CD8-positive, alpha-beta memory T cell (primary cell): ENCODE measurements around the gene RFX4. TPM values are rescaled to one million over a fixed set of nuclear protein-coding genes. Genes with fewer than 3 reads are reported as not detected.
A peak's percentile ranks its signal among the peaks of the same experiment; 100 is the strongest.
"Not testable (repeated sequence)": the region's sequence is repeated elsewhere in the genome, so short reads cannot be mapped to it uniquely, and the experiment has no call there.

ENCODE experiments used
- CTCF ChIA-PET: fragments of 350-600 bp; sonication (Branson Sonifier 250); formaldehyde crosslinking; loops from one replicate; lab custom pipeline; 2021; ENCODE audit warnings: antibody characterized with exemption; lab: Charles Lee
- POLR2A ChIA-PET: fragments of 350-600 bp; sonication (Branson Sonifier 250); formaldehyde crosslinking; loops from one replicate; lab custom pipeline; 2021; ENCODE audit warnings: antibody characterized with exemption; lab: Charles Lee
- DNase-seq, 5 donors: peaks; one replicate each; pipeline versions ENCODE4 v3.0.0 to v3.0.0-alpha.2; 2020 to 2022; ENCODE audit warnings: mixed read lengths in 1 of 5
- H3K27ac ChIP-seq: one replicate; pipeline ENCODE4 v1.7.0; 2013; ENCODE audit warnings: low read depth, mild to moderate bottlenecking, low read length, moderate library complexity
- H3K27me3 ChIP-seq: 2 replicates; pipeline ENCODE4 v1.7.0; 2013; ENCODE audit warnings: low read length, mild to moderate bottlenecking; ENCODE audit not compliant: insufficient read depth, poor library complexity, severe bottlenecking
- H3K36me3 ChIP-seq: 2 replicates; pipeline ENCODE4 v1.7.0; 2013; ENCODE audit warnings: mild to moderate bottlenecking, low read length, moderate library complexity; ENCODE audit not compliant: insufficient read depth
- H3K4me1 ChIP-seq: 2 replicates; pipeline ENCODE4 v1.7.0; 2013; ENCODE audit warnings: mild to moderate bottlenecking, low read length, moderate library complexity; ENCODE audit not compliant: insufficient read depth
- H3K4me3 ChIP-seq: 2 replicates; pipeline ENCODE4 v1.7.0; 2013; ENCODE audit warnings: mild to moderate bottlenecking, low read length
- H3K9me3 ChIP-seq: 2 replicates; pipeline ENCODE4 v1.7.0; 2013; ENCODE audit warnings: mild to moderate bottlenecking, low read length
- H3K27ac Mint-ChIP-seq, 8 donors: one replicate each; pipeline ENCODE4 v1.8.0; 2020 to 2021; ENCODE audit warnings: mixed read lengths in 8 of 8, mild to moderate bottlenecking in 6 of 8, inconsistent platforms in 3 of 8, moderate library complexity in 3 of 8
- H3K27me3 Mint-ChIP-seq, 2 donors: one replicate each; pipeline ENCODE4 v1.8.0; 2020 to 2021; ENCODE audit warnings: mixed read lengths in 2 of 2, mild to moderate bottlenecking in 1 of 2, moderate library complexity in 1 of 2
- H3K36me3 Mint-ChIP-seq, 3 donors: one replicate each; pipeline ENCODE4 v1.8.0; 2020 to 2021; ENCODE audit warnings: mixed read lengths in 3 of 3, inconsistent platforms in 1 of 3, mild to moderate bottlenecking in 1 of 3
- H3K4me1 Mint-ChIP-seq, 3 donors: one replicate each; pipeline ENCODE4 v1.8.0; 2020 to 2021; ENCODE audit warnings: mixed read lengths in 3 of 3, inconsistent platforms in 1 of 3, mild to moderate bottlenecking in 1 of 3
- H3K4me3 Mint-ChIP-seq, 7 donors: one replicate each; pipeline ENCODE4 v1.8.0; 2020 to 2021; ENCODE audit warnings: mixed read lengths in 7 of 7, mild to moderate bottlenecking in 6 of 7, moderate library complexity in 4 of 7, inconsistent platforms in 2 of 7
- H3K9me3 Mint-ChIP-seq, 5 donors: one replicate each; pipeline ENCODE4 v1.8.0; 2020 to 2022; ENCODE audit warnings: mixed read lengths in 5 of 5, mild to moderate bottlenecking in 3 of 5, moderate library complexity in 2 of 5, inconsistent platforms in 1 of 5
- polyA plus RNA-seq: library from polyadenylated mRNA; unstranded; fragments of 300-500 nt; fragmentation: Illumina TruSeq; gene quantifications from one replicate; pipeline ENCODE4 v1.2.3, GENCODE V29; 2021
- total RNA-seq, 2 experiments: library from RNA; stranded (reverse); gene quantifications; one replicate each; pipeline ENCODE4 v1.2.3, GENCODE V29; 2021

The RFX4 gene
- total and polyA plus RNA-seq, 3 experiments from 2014 or later, result not detected

DNA sequence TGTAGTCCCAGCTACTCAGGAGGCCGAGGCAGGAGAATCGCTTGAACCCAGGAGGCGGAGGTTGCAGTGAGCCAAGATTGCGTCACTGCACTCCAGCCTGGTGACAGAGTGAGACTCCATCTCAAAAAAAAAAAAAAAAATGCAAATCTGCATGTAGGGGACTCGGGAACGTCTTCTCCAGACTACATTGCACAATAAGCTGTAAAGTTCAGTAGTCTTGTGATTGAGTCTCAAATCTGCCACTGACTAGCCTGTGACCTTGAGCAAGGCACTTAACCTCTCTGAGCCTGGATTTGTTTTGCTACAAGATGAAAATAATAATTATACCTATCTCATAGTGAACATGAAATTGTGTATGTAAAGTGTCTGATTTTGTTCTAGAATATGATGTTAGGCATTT is 109.2 kb downstream of the RFX4 start:
- H3K36me3 ChIP-seq, POLR2A ChIA-PET, H3K9me3 Mint-ChIP-seq, DNase-seq, H3K4me3 ChIP-seq, H3K4me3 Mint-ChIP-seq, H3K4me1 ChIP-seq, H3K9me3 ChIP-seq, H3K27ac ChIP-seq, H3K4me1 Mint-ChIP-seq, H3K27me3 ChIP-seq, H3K27me3 Mint-ChIP-seq, H3K36me3 Mint-ChIP-seq, H3K27ac Mint-ChIP-seq: not testable (repeated sequence)
- CTCF ChIA-PET, result interaction anchor here (1.5 kb wide), 1 partner anchor 17 kb away, joined by 4 read pairs; no protein-coding TSS in a partner anchor

DNA sequence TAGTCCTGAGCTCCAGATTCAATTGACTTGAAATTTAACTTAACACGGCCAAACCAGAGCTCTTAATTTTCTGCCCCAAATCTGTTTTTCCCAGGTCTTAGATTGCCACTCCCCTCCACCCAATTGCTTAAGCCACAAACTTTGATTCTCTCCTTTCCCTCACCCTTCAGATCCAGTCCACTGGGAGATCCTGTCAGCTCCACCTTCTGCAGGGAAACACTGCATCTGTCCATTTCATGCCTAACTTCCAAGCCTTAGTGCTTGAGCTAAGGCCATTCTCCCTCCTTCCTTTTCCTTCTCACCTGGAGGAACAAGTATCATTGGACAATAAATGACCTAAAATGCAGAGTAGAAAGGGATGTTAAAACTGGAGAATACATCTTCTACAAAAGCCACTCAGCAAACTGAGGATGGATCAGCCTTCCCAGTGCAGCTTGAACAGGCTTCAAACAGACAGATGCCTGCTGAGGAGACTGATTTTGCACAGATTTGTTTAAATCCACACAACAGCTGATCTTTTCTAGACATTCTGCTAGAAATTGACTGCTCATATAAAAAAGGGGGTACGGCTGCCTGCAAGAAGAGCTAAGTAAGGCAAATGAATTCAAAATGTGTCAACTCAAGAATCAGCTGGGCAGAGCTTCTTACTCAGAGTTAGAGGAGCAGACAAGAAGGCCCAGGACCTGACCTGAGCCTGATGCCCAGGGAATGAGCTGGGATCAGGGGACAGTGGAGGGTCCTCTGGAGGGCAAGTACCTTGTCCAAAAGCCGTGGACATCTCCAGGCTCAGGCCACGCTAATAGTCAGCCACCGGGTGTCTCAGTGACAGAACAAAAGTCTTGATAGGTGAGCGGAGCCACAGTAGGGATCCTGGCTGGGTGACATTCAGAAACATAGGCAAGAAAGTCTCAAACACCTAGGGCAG is 110.4 kb downstream of the RFX4 start:
- Mint-ChIP-seq H3K4me3 (no peak overlapping the region), H3K4me1 (peaks cover 0 to 4% (median 0%) of the 10 kb centered on the region in 3 donors), H3K27me3 (peaks cover 0 to 2% of the 10 kb centered on the region in 2 donors), H3K27ac (peak overlapping the region in 1 of 8 donors; percentile 14), H3K36me3 (peaks cover 0 to 5% (median 4%) of the 10 kb centered on the region in 3 donors), H3K9me3 (peaks cover 0 to 1% (median 0%) of the 10 kb centered on the region in 5 donors)
- no peak overlapping the region for H3K27ac ChIP-seq
- POLR2A ChIA-PET, result no interaction called here
- no peaks in the 10 kb centered on the region for H3K9me3 ChIP-seq
- CTCF ChIA-PET, result no interaction called here
- no peaks in the 10 kb centered on the region for H3K4me1 ChIP-seq
- H3K27me3 ChIP-seq, result no peaks in the 10 kb centered on the region
- H3K4me3 ChIP-seq, result no peak overlapping the region
- H3K36me3 ChIP-seq, result no peaks in the 10 kb centered on the region
- DNase-seq, result no peak

DNA sequence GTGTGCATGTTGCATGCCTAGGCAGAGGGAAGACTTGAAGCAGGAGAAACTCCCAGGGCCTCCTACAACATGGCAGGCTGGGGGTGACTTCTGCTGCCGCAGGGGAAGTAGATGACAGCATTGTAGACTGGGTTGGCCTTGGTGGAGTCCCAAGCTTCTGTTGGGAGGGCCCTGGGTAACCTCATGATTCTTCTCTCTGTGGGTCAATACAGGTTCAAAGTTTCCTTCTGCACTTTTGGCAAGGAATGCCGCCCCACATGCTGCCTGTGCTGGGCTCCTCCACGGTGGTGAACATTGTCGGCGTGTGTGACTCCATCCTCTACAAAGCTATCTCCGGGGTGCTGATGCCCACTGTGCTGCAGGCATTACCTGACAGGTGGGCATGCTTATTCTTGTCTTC is 113.3 kb downstream of the RFX4 start:
- CTCF ChIA-PET, result no interaction called here

GRCh38 chr12:106696681-106697417 is 114.0 kb downstream of the RFX4 start:
- H3K36me3 ChIP-seq, result no peaks in the 10 kb centered on the region
- H3K4me1 Mint-ChIP-seq, result peaks cover 0 to 4% (median 0%) of the 10 kb centered on the region in 3 donors
- peaks cover 0 to 22% (median 9%) of the 10 kb centered on the region in 3 donors for H3K36me3 Mint-ChIP-seq
- H3K27ac Mint-ChIP-seq, result no peak overlapping the region
- H3K4me1 ChIP-seq, result no peaks in the 10 kb centered on the region
- ChIA-PET CTCF (no interaction called here), POLR2A (no interaction called here)
- no peak overlapping the region for H3K4me3 Mint-ChIP-seq
- peaks cover 3 to 24% (median 16%) of the 10 kb centered on the region in 5 donors for H3K9me3 Mint-ChIP-seq
- peaks cover 3 to 4% of the 10 kb centered on the region in 2 donors for H3K27me3 Mint-ChIP-seq
- no peak overlapping the region for H3K27ac ChIP-seq
- no peak overlapping the region for H3K4me3 ChIP-seq
- H3K9me3 ChIP-seq, result peaks cover 6% of the 10 kb centered on the region
- no peak for DNase-seq
- no peaks in the 10 kb centered on the region for H3K27me3 ChIP-seq

More for the DNA sequence above, 113.3 kb downstream of the RFX4 start:
- Histone ChIP-seq H3K4me1 (no peaks in the 10 kb centered on the region), H3K27ac (no peak overlapping the region), H3K4me3 (no peak overlapping the region), H3K9me3 (no peaks in the 10 kb centered on the region), H3K36me3 (no peaks in the 10 kb centered on the region), H3K27me3 (no peaks in the 10 kb centered on the region)
- no peak overlapping the region for H3K27ac Mint-ChIP-seq
- POLR2A ChIA-PET, result no interaction called here
- no peak for DNase-seq
- peaks cover 3 to 17% (median 9%) of the 10 kb centered on the region in 5 donors for H3K9me3 Mint-ChIP-seq
- peaks cover 1 to 3% of the 10 kb centered on the region in 2 donors for H3K27me3 Mint-ChIP-seq
- peaks cover 0 to 15% (median 4%) of the 10 kb centered on the region in 3 donors for H3K36me3 Mint-ChIP-seq
- no peak overlapping the region for H3K4me3 Mint-ChIP-seq
- peaks cover 0 to 4% (median 0%) of the 10 kb centered on the region in 3 donors for H3K4me1 Mint-ChIP-seq

- no peaks in the 10 kb centered on the region for H3K36me3 ChIP-seq
- H3K9me3 ChIP-seq, result peaks cover 6% of the 10 kb centered on the region
- no peak overlapping the region for H3K27ac ChIP-seq
- Mint-ChIP-seq H3K27me3 (peaks cover 1 to 4% of the 10 kb centered on the region in 2 donors), H3K27ac (no peak overlapping the region), H3K36me3 (peaks cover 0 to 28% (median 5%) of the 10 kb centered on the region in 3 donors), H3K4me1 (no peaks in the 10 kb centered on the region), H3K9me3 (peaks cover 5 to 30% (median 23%) of the 10 kb centered on the region in 5 donors), H3K4me3 (no peak overlapping the region)
- DNase-seq, result no peak
- H3K4me3 ChIP-seq, result no peak overlapping the region
- H3K4me1 ChIP-seq, result no peaks in the 10 kb centered on the region
- ChIA-PET POLR2A (no interaction called here), CTCF (no interaction called here)
- no peaks in the 10 kb centered on the region for H3K27me3 ChIP-seq
Measured at GRCh38 chr12:106704081-106704480, 121.3 kb downstream of the RFX4 start.

GRCh38 chr12:106705971-106706370 is 123.2 kb downstream of the RFX4 start:
- Mint-ChIP-seq H3K27me3 (peaks cover 1 to 8% of the 10 kb centered on the region in 2 donors), H3K4me3 (no peak overlapping the region), H3K36me3 (peaks cover 0 to 18% (median 5%) of the 10 kb centered on the region in 3 donors), H3K4me1 (no peaks in the 10 kb centered on the region), H3K27ac (no peak overlapping the region), H3K9me3 (peaks cover 5 to 22% (median 18%) of the 10 kb centered on the region in 5 donors)
- Histone ChIP-seq H3K36me3 (no peaks in the 10 kb centered on the region), H3K4me3 (no peak overlapping the region), H3K27ac (no peak overlapping the region), H3K9me3 (peaks cover 6% of the 10 kb centered on the region), H3K4me1 (no peaks in the 10 kb centered on the region), H3K27me3 (no peaks in the 10 kb centered on the region)
- DNase-seq, result no peak
- CTCF ChIA-PET, result no interaction called here
- POLR2A ChIA-PET, result interaction anchor here (0.7 kb wide), 1 partner anchor 293 kb away, joined by 3 read pairs; no protein-coding TSS in a partner anchor

- DNase-seq, result no peak
- Histone ChIP-seq H3K9me3 (no peaks in the 10 kb centered on the region), H3K4me3 (no peak overlapping the region), H3K4me1 (no peaks in the 10 kb centered on the region), H3K27me3 (no peaks in the 10 kb centered on the region), H3K27ac (no peak overlapping the region), H3K36me3 (no peaks in the 10 kb centered on the region)
- ChIA-PET CTCF (interaction anchor here (1.3 kb wide), 1 partner anchor 18 kb away, joined by 4 read pairs; no protein-coding TSS in a partner anchor), POLR2A (no interaction called here)
- peaks cover 0 to under 1% (median 0%) of the 10 kb centered on the region in 5 donors for H3K9me3 Mint-ChIP-seq
- H3K4me1 Mint-ChIP-seq, result no peaks in the 10 kb centered on the region
- H3K36me3 Mint-ChIP-seq, result no peaks in the 10 kb centered on the region
- H3K27ac Mint-ChIP-seq, result no peak overlapping the region
- peaks cover 0 to 12% of the 10 kb centered on the region in 2 donors for H3K27me3 Mint-ChIP-seq
- no peak overlapping the region for H3K4me3 Mint-ChIP-seq
Measured at GRCh38 chr12:106709068-106709511, 126.3 kb downstream of the RFX4 start.
